HG02642 (cell line): ENCODE measurements around the gene GPATCH2L.

Experiments
- ATAC-seq: cut with Tn5 transposase; IDR thresholded peaks from one replicate; pipeline ENCODE4 v1.9.1; 2021; ENCODE audit warnings: mild to moderate bottlenecking; ENCODE audit not compliant: unreplicated experiment, poor library complexity

The GPATCH2L gene

DNA sequence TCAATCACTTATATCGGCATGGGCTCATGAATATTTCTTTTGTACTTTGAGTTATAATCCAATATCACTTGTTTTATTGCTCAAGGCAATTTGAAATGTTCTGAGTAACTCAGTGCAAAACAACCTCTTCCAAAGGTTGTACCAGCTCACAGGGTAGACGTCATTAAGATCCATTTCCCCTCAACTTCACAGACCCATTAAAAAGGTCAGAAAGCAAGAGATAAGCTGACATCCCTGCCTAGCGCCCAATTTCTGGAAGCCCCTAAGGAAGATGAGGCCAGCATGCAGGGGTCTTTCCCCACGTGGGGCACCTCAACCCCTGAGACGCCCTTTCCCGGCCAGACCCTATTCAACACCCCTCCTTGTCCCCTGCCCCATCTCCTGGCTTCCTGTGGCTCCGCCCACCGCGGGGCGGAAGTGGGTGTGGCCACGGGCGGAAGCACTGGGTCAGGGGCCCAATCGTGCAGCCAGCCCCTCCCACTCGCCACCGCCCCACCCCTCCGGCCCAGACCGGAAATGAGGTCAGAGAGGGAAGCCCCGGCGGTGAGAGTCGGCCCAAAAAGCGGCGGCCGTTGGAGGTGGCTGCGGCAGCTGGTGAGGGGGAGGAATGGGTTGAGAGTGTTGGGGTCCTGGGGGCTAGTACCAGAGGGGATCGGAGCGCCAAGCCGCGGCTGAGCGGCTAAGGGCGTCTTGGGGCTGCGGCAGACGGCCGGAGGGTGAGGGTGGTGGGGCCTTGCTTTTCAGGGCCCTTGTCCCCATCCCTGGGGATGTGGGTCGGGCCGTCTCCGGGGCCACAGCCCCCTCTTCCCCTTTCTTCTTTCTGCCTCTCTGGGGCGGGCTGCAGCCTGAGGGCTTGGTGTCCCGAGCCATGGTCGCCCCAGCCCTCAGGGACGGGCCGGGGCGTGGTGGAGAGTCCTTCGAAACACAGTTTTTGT, at the start of gene GPATCH2L:
TSS of gene GPATCH2L (plus strand) at position 525 of the 935 bp plus-strand sequence. CDS start 2,442 bp downstream, outside the sequence.
- peak; percentile 90 for ATAC-seq

GRCh38 chr14:76104802-76105355, 46.8 kb upstream of the GPATCH2L start:
- ATAC-seq = no peak

GRCh38 chr14:76106188-76106587, 45.5 kb upstream of the GPATCH2L start:
- no peak for ATAC-seq

- ATAC-seq = no peak
Observed at GRCh38 chr14:76109087-76109880, 42.4 kb upstream of the GPATCH2L start.

DNA sequence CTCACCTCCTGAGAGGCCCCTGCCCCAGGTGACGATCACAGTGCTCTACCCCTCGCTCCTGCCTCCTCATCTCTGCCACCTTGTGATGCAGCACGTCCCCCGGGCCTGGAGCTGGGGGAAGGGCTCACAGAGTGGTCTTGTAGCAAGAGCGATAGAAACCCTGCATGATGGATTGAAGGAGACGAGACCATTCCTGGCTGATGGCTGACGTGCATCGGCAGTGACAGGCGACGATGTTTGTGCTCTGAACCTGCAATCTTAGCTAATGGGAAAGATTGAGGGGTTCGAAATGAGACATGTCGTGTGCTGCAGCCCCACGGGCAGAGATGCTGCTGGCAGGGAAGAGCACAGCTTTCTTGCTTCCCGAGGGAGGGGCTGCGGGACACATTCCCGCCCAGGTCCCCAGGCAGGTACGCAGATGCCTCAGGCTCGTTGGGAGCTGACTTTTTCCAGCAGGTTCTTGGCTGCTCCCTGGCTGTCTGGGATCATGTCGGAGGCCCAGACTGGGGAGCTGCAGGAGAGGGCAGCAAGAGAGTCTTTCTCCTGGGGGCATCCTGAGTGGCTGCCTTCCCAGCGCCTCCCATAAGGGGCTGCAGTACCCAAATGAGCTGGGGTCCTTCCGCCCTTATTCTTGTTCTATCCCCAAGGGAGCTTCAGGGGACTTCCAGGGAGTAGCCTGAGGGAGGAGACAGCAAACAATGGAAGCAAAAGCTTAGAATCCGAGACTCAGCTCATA, 38.7 kb upstream of the GPATCH2L start:
- no peak for ATAC-seq

GRCh38 chr14:76113691-76114090, 38.0 kb upstream of the GPATCH2L start:
- ATAC-seq = no peak

GRCh38 chr14:76115010-76115422, 36.7 kb upstream of the GPATCH2L start:
- no peak for ATAC-seq

GRCh38 chr14:76117789-76118484, 33.8 kb upstream of the GPATCH2L start:
- ATAC-seq = no peak

GRCh38 chr14:76118594-76118993, 33.1 kb upstream of the GPATCH2L start:
- ATAC-seq = no peak

GRCh38 chr14:76121089-76121748, 30.5 kb upstream of the GPATCH2L start:
- ATAC-seq = no peak

DNA sequence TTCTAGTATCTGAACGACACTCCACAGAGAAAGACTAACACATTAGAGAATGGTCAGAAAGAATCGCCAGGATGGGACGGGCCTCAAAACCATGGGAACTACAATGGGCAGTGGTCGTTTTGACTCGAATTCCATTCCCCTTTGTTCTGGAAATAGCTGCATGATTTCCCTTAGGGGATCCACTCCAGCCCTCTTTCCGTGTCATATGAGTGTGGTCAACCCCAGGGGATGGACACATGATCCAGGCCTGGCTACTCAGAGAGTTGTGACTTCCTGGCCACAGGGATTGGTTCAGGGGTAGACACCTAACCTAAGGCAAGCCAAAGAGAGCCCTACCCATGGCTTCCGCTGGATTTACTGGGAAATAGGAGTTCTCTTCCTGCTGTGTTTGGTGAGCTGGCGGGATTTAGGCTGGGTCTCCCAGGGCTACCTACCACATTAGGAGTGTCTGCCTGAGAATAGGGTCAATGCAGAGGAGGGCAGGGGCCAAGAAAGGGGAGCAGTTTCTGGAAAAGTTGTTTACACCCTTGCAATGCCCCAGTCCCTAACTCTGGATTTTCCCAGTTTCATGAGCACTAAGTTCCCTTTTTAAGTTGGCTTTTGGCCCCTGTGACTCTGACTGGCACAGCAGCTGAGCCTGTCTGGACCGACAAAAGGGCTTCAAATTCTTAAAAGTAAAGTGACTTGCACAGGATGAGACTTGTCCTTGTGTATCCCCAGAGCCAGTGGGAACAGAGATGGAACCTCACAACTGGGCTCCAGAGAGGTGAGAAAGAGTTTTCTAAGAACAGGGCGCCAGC, 28.1 kb upstream of the GPATCH2L start:
- ATAC-seq = no peak

DNA sequence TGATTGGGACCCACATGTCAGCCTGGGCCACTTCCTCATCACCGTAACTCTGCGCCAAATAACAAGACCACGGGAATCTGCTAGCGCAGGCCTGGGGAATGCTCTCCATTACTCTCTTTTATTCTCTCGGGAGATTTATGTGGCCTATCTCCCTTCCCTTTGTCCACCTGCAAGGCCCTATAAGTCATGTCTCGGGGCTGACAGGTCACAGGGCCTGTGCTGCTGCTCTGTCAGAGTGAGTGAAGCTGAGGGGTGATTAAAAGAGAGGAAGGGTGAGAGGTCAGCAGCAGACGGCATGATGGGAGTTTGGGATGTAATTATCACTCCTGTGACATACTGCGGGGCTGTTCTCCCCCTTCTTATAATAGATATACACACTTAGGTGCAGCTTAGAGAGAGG, 26.2 kb upstream of the GPATCH2L start:
- no peak for ATAC-seq

GRCh38 chr14:76126076-76126475, 25.6 kb upstream of the GPATCH2L start:
- no peak for ATAC-seq

- ATAC-seq = no peak
Observed at GRCh38 chr14:76129851-76130576, 21.7 kb upstream of the GPATCH2L start.

GRCh38 chr14:76131071-76131965, 20.4 kb upstream of the GPATCH2L start:
- no peak for ATAC-seq

DNA sequence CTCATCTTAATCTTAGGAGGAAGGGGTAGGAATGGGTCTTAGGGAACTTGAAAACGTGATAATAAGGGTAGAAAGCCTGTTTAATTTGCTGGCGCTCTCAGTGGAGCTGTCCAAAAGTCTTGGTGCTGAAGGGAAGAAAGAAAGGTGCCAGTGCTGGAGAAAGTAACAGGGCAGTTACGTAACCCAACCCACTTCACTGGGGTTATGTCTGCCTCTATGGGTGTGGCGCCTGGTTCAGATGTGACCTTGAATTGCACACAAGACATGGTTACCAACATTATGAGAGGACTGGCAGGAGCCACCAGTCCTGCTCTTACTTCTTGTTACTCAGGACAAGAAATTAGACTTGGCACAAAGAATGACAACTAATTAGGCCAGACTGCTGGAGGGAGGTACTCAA, 18.6 kb upstream of the GPATCH2L start:
- no peak for ATAC-seq

DNA sequence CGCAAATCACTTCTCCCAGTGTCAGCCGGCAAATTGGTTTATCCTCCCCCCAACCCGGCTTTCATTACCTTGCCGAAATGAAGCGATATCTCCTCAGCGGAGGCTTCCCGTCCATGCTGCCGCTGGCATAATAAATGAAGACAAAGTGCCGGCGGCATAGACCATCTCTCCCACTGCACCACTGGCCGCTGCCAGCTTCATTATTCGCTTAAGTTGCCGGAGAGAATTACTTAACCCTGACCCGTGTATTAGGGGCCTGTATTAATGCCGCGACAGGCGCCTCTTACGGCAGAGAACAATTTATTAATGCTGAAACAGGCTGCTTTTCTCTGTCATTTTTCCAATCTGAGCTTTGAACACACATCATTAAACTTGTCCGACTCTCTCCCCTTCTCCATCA, 17.5 kb upstream of the GPATCH2L start:
- no peak for ATAC-seq
